ENCODE data around the gene F7.

F7 gene

GRCh38 chr13:113138792-113139551 lies 33.4 kb downstream of the F7 start:
- no peak for DNase-seq (ENCODE audit: low read depth)
- TF ChIP-seq CTCF (IDR thresholded peaks at IDR 0.05; ENCODE audit: control insufficient read depth, extremely low read depth, insufficient read depth), result no peak
- H3K4me3 ChIP-seq (ENCODE audit: low read depth, low read length), result no peak overlapping the region

GRCh38 chr13:113139577-113139976 lies 34.0 kb downstream of the F7 start:
- no peak for DNase-seq (ENCODE audit: low read depth)
- no peak overlapping the region for H3K4me3 ChIP-seq (ENCODE audit: low read depth, low read length)
- TF ChIP-seq CTCF (IDR thresholded peaks at IDR 0.05; ENCODE audit: control insufficient read depth, extremely low read depth, insufficient read depth), result no peak

DNA sequence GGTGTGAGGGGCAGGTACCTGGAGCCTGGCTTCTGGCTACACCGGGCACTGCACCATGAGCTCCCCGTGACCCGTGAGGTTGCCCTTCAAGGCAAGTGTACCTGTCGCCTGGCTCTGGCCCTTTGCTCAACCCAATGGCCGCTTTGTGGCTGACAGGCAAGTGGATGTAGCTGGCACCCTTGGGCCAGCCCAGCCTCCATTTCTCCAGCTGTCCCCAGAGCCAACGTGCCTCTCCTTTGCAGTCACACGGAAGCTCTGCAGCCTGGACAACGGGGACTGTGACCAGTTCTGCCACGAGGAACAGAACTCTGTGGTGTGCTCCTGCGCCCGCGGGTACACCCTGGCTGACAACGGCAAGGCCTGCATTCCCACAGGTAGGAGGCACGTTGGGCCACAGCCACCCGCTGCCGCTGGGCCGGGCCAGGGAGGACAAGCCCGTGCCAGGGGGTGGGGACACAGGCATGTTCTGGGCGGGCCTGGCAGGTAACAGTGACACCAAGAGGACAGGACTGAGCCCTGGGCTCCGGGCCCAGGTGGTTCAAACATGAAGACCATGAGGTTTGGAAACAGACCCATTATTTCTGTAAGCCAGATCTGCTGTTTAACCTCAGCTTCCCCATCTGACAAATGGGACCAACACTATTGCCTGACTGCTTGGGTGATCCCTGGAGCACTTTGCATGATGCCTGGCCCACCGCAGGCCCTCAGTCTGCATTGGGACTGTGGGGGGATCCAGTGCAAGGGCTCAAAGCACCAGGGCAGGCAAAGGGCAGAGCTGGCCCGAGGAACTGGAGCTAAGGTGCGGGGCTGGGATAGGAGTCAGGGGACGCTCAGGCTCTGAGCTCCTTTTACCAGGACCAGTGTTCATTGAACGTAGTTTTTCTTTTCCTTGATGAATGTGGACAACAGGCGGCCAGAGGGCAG lies 35.3 kb downstream of the F7 start:
- no peak for TF ChIP-seq CTCF (IDR thresholded peaks at IDR 0.05; ENCODE audit: control insufficient read depth, extremely low read depth, insufficient read depth)
- no peak overlapping the region for H3K4me3 ChIP-seq (ENCODE audit: low read depth, low read length)
- DNase-seq (ENCODE audit: low read depth), result no peak

DNA sequence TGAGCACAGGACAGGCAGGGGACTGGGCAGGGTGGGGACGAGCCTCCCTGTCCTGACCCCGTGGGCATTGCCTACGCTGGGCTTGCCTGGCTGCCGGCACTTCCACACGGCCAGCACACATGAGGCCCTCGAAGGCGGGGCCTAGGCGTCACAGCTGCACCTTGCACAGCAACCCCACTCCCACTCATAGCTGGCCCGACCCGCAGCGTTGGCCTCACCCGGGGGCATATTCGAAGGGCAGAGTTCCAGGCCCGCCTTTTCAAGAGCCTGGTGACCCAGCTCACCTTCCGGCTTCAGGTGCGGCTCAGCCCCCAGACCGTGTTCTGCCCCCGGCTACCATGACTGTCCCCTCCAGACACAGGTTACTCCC lies 36.0 kb downstream of the F7 start:
- H3K4me3 ChIP-seq (ENCODE audit: low read depth, low read length), result no peak overlapping the region
- no peak for DNase-seq (ENCODE audit: low read depth)
- TF ChIP-seq CTCF (IDR thresholded peaks at IDR 0.05; ENCODE audit: control insufficient read depth, extremely low read depth, insufficient read depth), result no peak

GRCh38 chr13:113142876-113143275 lies 37.3 kb downstream of the F7 start:
- no peak for TF ChIP-seq CTCF (IDR thresholded peaks at IDR 0.05; ENCODE audit: control insufficient read depth, extremely low read depth, insufficient read depth)
- DNase-seq (ENCODE audit: low read depth), result no peak
- no peak overlapping the region for H3K4me3 ChIP-seq (ENCODE audit: low read depth, low read length)

DNA sequence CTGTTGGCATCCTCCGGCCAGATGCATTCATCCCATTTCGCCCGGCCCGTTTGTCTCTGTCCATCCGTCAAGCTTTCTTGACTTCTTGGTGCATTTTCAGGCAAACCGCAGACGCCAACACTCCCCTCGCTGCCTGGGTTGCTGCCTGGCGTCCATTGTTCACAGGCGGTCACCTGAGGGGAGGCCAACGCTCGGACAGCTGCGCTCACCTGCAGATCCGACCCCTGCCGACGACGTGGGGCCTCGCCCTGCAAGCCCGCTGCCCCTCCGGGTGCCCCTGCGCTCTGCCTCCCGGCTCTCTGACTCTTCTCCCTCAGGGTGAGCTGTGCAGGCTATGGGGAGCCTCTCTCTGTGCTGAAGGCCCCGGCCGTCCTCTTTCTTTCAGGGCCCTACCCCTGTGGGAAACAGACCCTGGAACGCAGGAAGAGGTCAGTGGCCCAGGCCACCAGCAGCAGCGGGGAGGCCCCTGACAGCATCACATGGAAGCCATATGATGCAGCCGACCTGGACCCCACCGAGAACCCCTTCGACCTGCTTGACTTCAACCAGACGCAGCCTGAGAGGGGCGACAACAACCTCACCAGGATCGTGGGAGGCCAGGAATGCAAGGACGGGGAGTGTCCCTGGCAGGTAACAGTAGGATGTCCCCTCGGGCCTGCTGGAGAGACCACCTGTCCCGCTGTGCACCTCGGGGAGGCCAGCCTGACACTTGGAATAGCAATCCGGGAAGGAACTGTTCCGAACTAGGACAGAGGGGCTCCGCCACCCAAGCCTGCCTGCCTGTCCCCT lies 38.1 kb downstream of the F7 start:
- H3K4me3 ChIP-seq (ENCODE audit: low read depth, low read length), result no peak overlapping the region
- no peak for TF ChIP-seq CTCF (IDR thresholded peaks at IDR 0.05; ENCODE audit: control insufficient read depth, extremely low read depth, insufficient read depth)
- no peak for DNase-seq (ENCODE audit: low read depth)
